Left lung (tissue), 10 donors: ENCODE results near the gene MT4. TPM values are rescaled to one million over a fixed set of nuclear protein-coding genes. Genes with fewer than 3 reads are reported as not detected.

Experiments
- ATAC-seq: fragments of 200-7000 bp; cut with Tn5 transposase; one replicate; pipeline ENCODE4 v1.9.1; 2020; ENCODE audit warnings: moderate library complexity
- DNase-seq, 4 donors: peaks; one replicate each; pipeline ENCODE4 v3.0.0-alpha.2; 2013 to 2020
- H3K27ac ChIP-seq, 2 donors: fragments of 200-600 bp; sonication (generic) in 1 of 2; one replicate each; pipeline versions ENCODE4 v1.5.0 to v1.8.0; 2020 to 2021
- H3K27me3 ChIP-seq, 2 donors: fragments of 200-600 bp; sonication (generic) in 1 of 2; one replicate each; pipeline versions ENCODE4 v1.5.0 to v1.8.0; 2020 to 2021
- H3K36me3 ChIP-seq, 2 donors: fragments of 200-600 bp; sonication (generic) in 1 of 2; one replicate each; pipeline versions ENCODE4 v1.5.0 to v1.8.0; 2020 to 2021
- H3K4me1 ChIP-seq, 2 donors: fragments of 200-600 bp; one replicate each; pipeline ENCODE4 v1.8.0; 2021
- H3K4me3 ChIP-seq, 2 donors: fragments of 200-600 bp; sonication (generic) in 1 of 2; one replicate each; pipeline versions ENCODE4 v1.5.0 to v1.8.0; 2020 to 2021; ENCODE audit warnings: mild to moderate bottlenecking in 1 of 2
- H3K9me3 ChIP-seq, 2 donors: fragments of 200-600 bp; sonication (generic) in 1 of 2; one replicate each; pipeline versions ENCODE4 v1.5.0 to v1.8.0; 2020 to 2021
- CTCF ChIP-seq, 2 donors: fragments of 200-600 bp; sonication (generic) in 1 of 2; IDR thresholded peaks; one replicate each; pipeline versions ENCODE4 v1.5.0 to v1.8.0; 2021; ENCODE audit warnings: antibody characterized with exemption in 2 of 2
- intact Hi-C, 2 donors: fragments of 100-400 bp; cut with DNase I; formaldehyde crosslinking; loops; one replicate each; pipeline versions ENCODE4 v1.11.2 to v1.14.2; 2022
- polyA plus RNA-seq, 6 donors: library from polyadenylated mRNA; unstranded; fragments of 120-200 nt; gene quantifications; one replicate each; pipeline ENCODE4 v1.2.1, GENCODE V29; 2013; ENCODE audit not compliant: insufficient read length in 6 of 6
- total RNA-seq, 2 donors: library from RNA; stranded (reverse); fragmentation: NEBNext Ultra II Directional; extraction: Animal tissue kit (Norgen Biotek cat#: 25700); gene quantifications; one replicate each; pipeline ENCODE4 v1.2.1, GENCODE V29; 2021
- donor health status: DM: no; HTN: yes; CAD: no.
- donor health status: DM: no; HTN: no; CAD: no.

The MT4 gene
- total and polyA plus RNA-seq, 8 donors: not detected

- Histone ChIP-seq H3K36me3 (no peaks in the 10 kb centered on the region), H3K27me3 (no peaks in the 10 kb centered on the region), H3K9me3 (no peaks in the 10 kb centered on the region), H3K4me3 (peak overlapping the region; percentile 46 to 77), H3K4me1 (peaks cover 30 to 56% of the 10 kb centered on the region in 2 donors), H3K27ac (peak overlapping the region; percentile 87 to 93)
- TF ChIP-seq CTCF (IDR thresholded peaks at IDR 0.05): no peak
- intact Hi-C loops: no loop called here
- DNase-seq (peak in 1 of 4 donors; percentile 73), ATAC-seq (peak; percentile 3)
Observed at GRCh38 chr16:56610017-56610608, 45.2 kb downstream of the MT4 start.

- Histone ChIP-seq H3K4me3 (peak overlapping the region in 1 of 2 donors; percentile 77), H3K27ac (peak overlapping the region; percentile 87 to 93), H3K36me3 (no peaks in the 10 kb centered on the region), H3K27me3 (no peaks in the 10 kb centered on the region), H3K9me3 (no peaks in the 10 kb centered on the region), H3K4me1 (peaks cover 30 to 51% of the 10 kb centered on the region in 2 donors)
- intact Hi-C loops: no loop called here
- ATAC-seq (no peak), DNase-seq (no peak)
- TF ChIP-seq CTCF (IDR thresholded peaks at IDR 0.05): no peak
Observed at GRCh38 chr16:56610609-56611111, 45.8 kb downstream of the MT4 start.

- ATAC-seq (no peak), DNase-seq (no peak)
- Histone ChIP-seq H3K27ac (peak overlapping the region; percentile 87 to 93), H3K9me3 (no peaks in the 10 kb centered on the region), H3K36me3 (no peaks in the 10 kb centered on the region), H3K4me3 (no peak overlapping the region), H3K4me1 (peaks cover 24 to 44% of the 10 kb centered on the region in 2 donors), H3K27me3 (no peaks in the 10 kb centered on the region)
- intact Hi-C loops: no loop called here
- no peak for TF ChIP-seq CTCF (IDR thresholded peaks at IDR 0.05)
Observed at GRCh38 chr16:56611281-56611833, 46.5 kb downstream of the MT4 start.

- TF ChIP-seq CTCF (IDR thresholded peaks at IDR 0.05): no peak
- DNase-seq (no peak), ATAC-seq (no peak)
- H3K9me3 ChIP-seq: no peaks in the 10 kb centered on the region
- peaks cover 0 to 22% of the 10 kb centered on the region in 2 donors for H3K27me3 ChIP-seq
- no peak overlapping the region for H3K4me3 ChIP-seq
- intact Hi-C loops: no loop called here
- H3K36me3 ChIP-seq: no peaks in the 10 kb centered on the region
- H3K27ac ChIP-seq: no peak overlapping the region
- peaks cover 9 to 38% of the 10 kb centered on the region in 2 donors for H3K4me1 ChIP-seq
Observed at GRCh38 chr16:56613706-56614105, 48.8 kb downstream of the MT4 start.

GRCh38 chr16:56614549-56614991 lies 49.7 kb downstream of the MT4 start:
- H3K9me3 ChIP-seq: no peaks in the 10 kb centered on the region
- peaks cover 0 to 31% of the 10 kb centered on the region in 2 donors for H3K27me3 ChIP-seq
- H3K4me1 ChIP-seq: peaks cover 9 to 31% of the 10 kb centered on the region in 2 donors
- intact Hi-C loops: no loop called here
- DNase-seq (no peak), ATAC-seq (no peak)
- H3K36me3 ChIP-seq: no peaks in the 10 kb centered on the region
- H3K4me3 ChIP-seq: no peak overlapping the region
- no peak for TF ChIP-seq CTCF (IDR thresholded peaks at IDR 0.05)
- H3K27ac ChIP-seq: no peak overlapping the region
